RWPE2 (cell line): Measurements from ENCODE around the gene GJB4.

Experiments used
- ATAC-seq: fragments of 200-7000 bp; cut with Tn5 transposase; 3 replicates; pipeline ENCODE4 v1.9.1; 2021; ENCODE audit warnings: low read depth
- DNase-seq: peaks from one replicate; pipeline ENCODE4 v3.0.0-alpha.2; 2020; ENCODE audit warnings: low spot score
- H3K27ac ChIP-seq: fragments of 450-650 bp; 2 replicates; pipeline ENCODE4 v1.5.1; 2017; ENCODE audit warnings: mild to moderate bottlenecking; ENCODE audit not compliant: poor library complexity, severe bottlenecking
- H3K27me3 ChIP-seq: fragments of 250-450 bp; sonication (Bioruptor Pico); 2 replicates; pipeline ENCODE4 v1.5.1; 2021; ENCODE audit warnings: mild to moderate bottlenecking, moderate library complexity; ENCODE audit not compliant: insufficient read depth, poor library complexity, severe bottlenecking
- H3K36me3 ChIP-seq: fragments of 250-450 bp; sonication (Bioruptor Pico); 2 replicates; pipeline ENCODE4 v1.5.1; 2020; ENCODE audit warnings: low read depth, mild to moderate bottlenecking, moderate library complexity
- H3K4me1 ChIP-seq: fragments of 250-450 bp; sonication (Bioruptor Pico); 2 replicates; pipeline ENCODE4 v1.5.1; 2021; ENCODE audit warnings: mild to moderate bottlenecking, moderate library complexity; ENCODE audit not compliant: insufficient read depth, poor library complexity, severe bottlenecking
- H3K4me3 ChIP-seq: fragments of 250-450 bp; sonication (Bioruptor Pico); 2 replicates; pipeline ENCODE4 v1.5.1; 2021; ENCODE audit warnings: mild to moderate bottlenecking, moderate library complexity; ENCODE audit not compliant: severe bottlenecking
- H3K9me3 ChIP-seq: fragments of 250-450 bp; sonication (Bioruptor Pico); 2 replicates; pipeline ENCODE4 v1.5.1; 2021; ENCODE audit warnings: mild to moderate bottlenecking, moderate library complexity; ENCODE audit not compliant: severe bottlenecking
- CTCF ChIP-seq: fragments of 450-650 bp; IDR thresholded peaks from one replicate; pipeline ENCODE4 v1.5.1; 2017; ENCODE audit warnings: mild to moderate bottlenecking, moderate library complexity; ENCODE audit not compliant: poor library complexity, severe bottlenecking

GJB4 gene

GRCh38 chr1:34746101-34746500, 13.4 kb upstream of the GJB4 start:
- Histone ChIP-seq H3K4me3 (no peak overlapping the region), H3K9me3 (no peaks in the 10 kb centered on the region), H3K27ac (no peak overlapping the region), H3K36me3 (no peaks in the 10 kb centered on the region), H3K27me3 (no peaks in the 10 kb centered on the region), H3K4me1 (no peaks in the 10 kb centered on the region)
- ATAC-seq (no peak), DNase-seq (no peak)
- TF ChIP-seq CTCF, result no peak

- peak; percentile 11 for DNase-seq
- Histone ChIP-seq H3K27ac (no peak overlapping the region), H3K27me3 (no peaks in the 10 kb centered on the region), H3K4me3 (no peak overlapping the region), H3K9me3 (no peaks in the 10 kb centered on the region), H3K36me3 (no peaks in the 10 kb centered on the region), H3K4me1 (no peaks in the 10 kb centered on the region)
- no peak for ATAC-seq
- no peak for TF ChIP-seq CTCF
Measured at GRCh38 chr1:34746785-34747637, 12.5 kb upstream of the GJB4 start.

GRCh38 chr1:34747638-34747941, 11.9 kb upstream of the GJB4 start:
- no peak overlapping the region for H3K4me3 ChIP-seq
- peaks cover under 1% of the 10 kb centered on the region for H3K9me3 ChIP-seq
- no peak for TF ChIP-seq CTCF
- no peaks in the 10 kb centered on the region for H3K4me1 ChIP-seq
- H3K27me3 ChIP-seq, result no peaks in the 10 kb centered on the region
- DNase-seq, result no peak
- no peaks in the 10 kb centered on the region for H3K36me3 ChIP-seq
- no peak for ATAC-seq
- H3K27ac ChIP-seq, result no peak overlapping the region

GRCh38 chr1:34749992-34750391, 9.5 kb upstream of the GJB4 start:
- Histone ChIP-seq H3K27ac (no peak overlapping the region), H3K9me3 (peaks cover 9% of the 10 kb centered on the region), H3K27me3 (no peaks in the 10 kb centered on the region), H3K4me3 (no peak overlapping the region), H3K4me1 (peaks cover 16% of the 10 kb centered on the region), H3K36me3 (no peaks in the 10 kb centered on the region)
- no peak for DNase-seq
- no peak for ATAC-seq
- no peak for TF ChIP-seq CTCF

GRCh38 chr1:34750610-34751009, 8.9 kb upstream of the GJB4 start:
- ATAC-seq (no peak), DNase-seq (no peak)
- H3K4me3 ChIP-seq, result no peak overlapping the region
- peaks cover 9% of the 10 kb centered on the region for H3K9me3 ChIP-seq
- TF ChIP-seq CTCF, result no peak
- H3K36me3 ChIP-seq, result no peaks in the 10 kb centered on the region
- H3K4me1 ChIP-seq, result peaks cover 16% of the 10 kb centered on the region
- no peaks in the 10 kb centered on the region for H3K27me3 ChIP-seq
- H3K27ac ChIP-seq, result no peak overlapping the region
